Prostate gland (tissue), 2 donors: Measurements from ENCODE around the gene ARFGAP1.

Experiments used
- CTCF ChIP-seq, 4 experiments: fragments of 200-600 bp in 2 of 4; fragments of 450-650 bp in 2 of 4; sonication (generic) in 2 of 4; IDR thresholded peaks; 1 replicate in 3 of 4; 2 replicates in 1 of 4; pipeline ENCODE4 v1.5.1; 2016 to 2019; ENCODE audit warnings: antibody characterized with exemption in 4 of 4, mild to moderate bottlenecking in 2 of 4, moderate library complexity in 2 of 4
- POLR2A ChIP-seq: fragments of 450-650 bp; IDR thresholded peaks from one replicate; pipeline ENCODE4 v1.6.1; 2016; ENCODE audit warnings: antibody characterized with exemption, mild to moderate bottlenecking

- no peak for TF ChIP-seq CTCF (IDR thresholded peaks at IDR 0.05)
- TF ChIP-seq POLR2A = no peak
Measured at GRCh38 chr20:63328718-63329275, 56.2 kb downstream of the ARFGAP1 start.
